ENCODE data around the gene HSD17B14. TPM values are rescaled to one million over a fixed set of nuclear protein-coding genes. Genes with fewer than 3 reads are reported as not detected.
"Not testable (repeated sequence)": the region's sequence is repeated elsewhere in the genome, so short reads cannot be mapped to it uniquely, and the experiment has no call there.

HSD17B14 gene
- polyA plus RNA-seq (ENCODE audit: insufficient read length in 4 of 4) = 10 to 100 TPM; 25.9 to 44.8 (median 33.1) TPM

- peak in 3 of 4 donors; percentile 41 to 63 (median 58) for DNase-seq (ENCODE audit: low read depth in 4 of 4, low spot score in 3 of 4)
Measured at GRCh38 chr19:48836089-48837017, at the start of gene HSD17B14. TSS of gene HSD17B14 (minus strand) at chr19:48836491. CDS start at chr19:48836411, 80 bp downstream.

GRCh38 chr19:48883726-48884125 lies 47.4 kb upstream of the HSD17B14 start:
- no peak for DNase-seq (ENCODE audit: low read depth in 4 of 4, low spot score in 3 of 4)

- no peak for DNase-seq (ENCODE audit: low read depth in 4 of 4, low spot score in 3 of 4)
Measured at GRCh38 chr19:48881741-48882657, 45.7 kb upstream of the HSD17B14 start.

- DNase-seq (ENCODE audit: low read depth in 4 of 4, low spot score in 3 of 4) = not testable (repeated sequence)
Measured at GRCh38 chr19:48879696-48880095, 43.4 kb upstream of the HSD17B14 start.

- DNase-seq (ENCODE audit: low read depth in 4 of 4, low spot score in 3 of 4) = no peak
Measured at GRCh38 chr19:48879025-48879637, 42.8 kb upstream of the HSD17B14 start.

GRCh38 chr19:48878196-48879024 lies 42.1 kb upstream of the HSD17B14 start:
- no peak for DNase-seq (ENCODE audit: low read depth in 4 of 4, low spot score in 3 of 4)

GRCh38 chr19:48877855-48878195 lies 41.5 kb upstream of the HSD17B14 start:
- no peak for DNase-seq (ENCODE audit: low read depth in 4 of 4, low spot score in 3 of 4)

- not testable (repeated sequence) for DNase-seq (ENCODE audit: low read depth in 4 of 4, low spot score in 3 of 4)
Measured at GRCh38 chr19:48876043-48876981, 40.0 kb upstream of the HSD17B14 start.

- no peak for DNase-seq (ENCODE audit: low read depth in 4 of 4, low spot score in 3 of 4)
Measured at GRCh38 chr19:48874303-48875135, 38.2 kb upstream of the HSD17B14 start.

GRCh38 chr19:48873476-48874302 lies 37.4 kb upstream of the HSD17B14 start:
- no peak for DNase-seq (ENCODE audit: low read depth in 4 of 4, low spot score in 3 of 4)

- peak in 3 of 4 donors; percentile 77 to 86 (median 80) for DNase-seq (ENCODE audit: low read depth in 4 of 4, low spot score in 3 of 4)
Measured at GRCh38 chr19:48872884-48873475, 36.7 kb upstream of the HSD17B14 start.

GRCh38 chr19:48872182-48872883 lies 36.0 kb upstream of the HSD17B14 start, which contains the start of gene PPP1R15A:
TSS of gene PPP1R15A (plus strand) at chr19:48872421. CDS start at chr19:48873234, 813 bp downstream.
- peak; percentile 97 to 100 (median 97) for DNase-seq (ENCODE audit: low read depth in 4 of 4, low spot score in 3 of 4)

GRCh38 chr19:48871471-48872181 lies 35.3 kb upstream of the HSD17B14 start:
- not testable (repeated sequence) for DNase-seq (ENCODE audit: low read depth in 4 of 4, low spot score in 3 of 4)

- no peak for DNase-seq (ENCODE audit: low read depth in 4 of 4, low spot score in 3 of 4)
Measured at GRCh38 chr19:48870048-48870447, 33.8 kb upstream of the HSD17B14 start.
